AG04450 (cell line): ENCODE measurements around the gene TRIO. TPM values are rescaled to one million over a fixed set of nuclear protein-coding genes. Genes with fewer than 3 reads are reported as not detected.
A peak's percentile ranks its signal among the peaks of the same experiment; 100 is the strongest.

Source experiments
- CTCF ChIA-PET: fragments of 300-600, 350-600 bp; formaldehyde crosslinking; extraction: SDS; loops from one replicate; lab custom pipeline; 2022; ENCODE audit warnings: antibody characterized with exemption, inconsistent platforms; lab: Charles Lee
- POLR2A ChIA-PET: fragments of 350-600 bp; formaldehyde crosslinking; extraction: SDS; loops from one replicate; lab custom pipeline; 2021; ENCODE audit warnings: antibody characterized with exemption, inconsistent platforms; lab: Yijun Ruan, JAX
- DNase-seq: peaks from one replicate; pipeline ENCODE4 v3.0.0-alpha.2; 2011; ENCODE audit warnings: low read depth, low spot score
- H3K27ac ChIP-seq: one replicate; pipeline ENCODE4 v1.5.1; 2012; ENCODE audit warnings: low read depth, low read length, control low read depth
- H3K27me3 ChIP-seq: one replicate; pipeline ENCODE4 v1.6.0; 2012; ENCODE audit warnings: low read length; ENCODE audit not compliant: control insufficient read depth, insufficient read depth
- H3K4me3 ChIP-seq: 2 replicates; pipeline ENCODE4 v1.5.1; 2011; ENCODE audit warnings: mild to moderate bottlenecking, low read depth, low read length, control low read depth
- H3K9me3 ChIP-seq: 2 replicates; pipeline ENCODE4 v1.5.1; 2012; ENCODE audit warnings: low read length; ENCODE audit not compliant: control insufficient read depth, insufficient read depth
- CTCF ChIP-seq: IDR thresholded peaks from 2 replicates; pipeline ENCODE4 v1.5.1; 2011; ENCODE audit warnings: low read depth, low read length, control low read depth, inconsistent platforms
- polyA plus RNA-seq: library from polyadenylated mRNA; depleted of rRNA; stranded (reverse); fragments of >200 nt; gene quantifications from 2 replicates; pipeline ENCODE4 v1.2.3, GENCODE V29; 2011

The TRIO gene
- polyA plus RNA-seq, 1 experiment = 268 TPM

- Histone ChIP-seq H3K4me3 (no peak overlapping the region), H3K27ac (peak overlapping the region; percentile 80), H3K27me3 (no peaks in the 10 kb centered on the region), H3K9me3 (peaks cover 2% of the 10 kb centered on the region; the same call in 1 of the 2 replicates)
- ChIA-PET POLR2A (interaction anchor here (0.6 to 2.2 kb wide), 9 partner anchors 11 to 128 kb away, joined by 3 to 9 read pairs (median 4); partner anchors contain the start of gene TRIO), CTCF (interaction anchor here (1.3 kb wide), 1 partner anchor 15 kb away, joined by 4 read pairs; no protein-coding TSS in a partner anchor)
- DNase-seq = no peak
- no peak for TF ChIP-seq CTCF
These were observed 35.6 kb downstream of the TRIO start for GRCh38 chr5:14178671-14179211.

GRCh38 chr5:14179446-14179845, 36.3 kb downstream of the TRIO start:
- Histone ChIP-seq H3K9me3 (peaks cover 2% of the 10 kb centered on the region; the same call in 1 of the 2 replicates), H3K4me3 (no peak overlapping the region), H3K27ac (peak overlapping the region; percentile 41), H3K27me3 (no peaks in the 10 kb centered on the region)
- TF ChIP-seq CTCF = no peak
- ChIA-PET POLR2A (interaction anchor here (0.6 to 2.2 kb wide), 8 partner anchors 11 to 81 kb away, joined by 3 to 9 read pairs (median 4); partner anchors contain the start of gene TRIO), CTCF (interaction anchor here (0.7 to 1.3 kb wide), 4 partner anchors 9 to 202 kb away, joined by 3 to 4 read pairs (median 4); no protein-coding TSS in a partner anchor)
- no peak for DNase-seq

- no peak for TF ChIP-seq CTCF
- no peak overlapping the region for H3K27ac ChIP-seq
- H3K9me3 ChIP-seq = peaks cover 2% of the 10 kb centered on the region; the same call in 1 of the 2 replicates
- ChIA-PET POLR2A (interaction anchor here (0.6 to 2.2 kb wide), 5 partner anchors 10 to 191 kb away, joined by 3 to 4 read pairs (median 4); no protein-coding TSS in a partner anchor), CTCF (interaction anchor here (0.7 to 1.4 kb wide), 5 partner anchors 10 to 203 kb away, joined by 3 to 6 read pairs (median 3); no protein-coding TSS in a partner anchor)
- no peak for DNase-seq
- no peak overlapping the region for H3K4me3 ChIP-seq
- H3K27me3 ChIP-seq = no peaks in the 10 kb centered on the region
These were observed 37.3 kb downstream of the TRIO start for GRCh38 chr5:14180437-14180836.

GRCh38 chr5:14181299-14181968, 38.3 kb downstream of the TRIO start:
- H3K9me3 ChIP-seq = peaks cover under 1% of the 10 kb centered on the region; the same call in 1 of the 2 replicates
- no peak overlapping the region for H3K27ac ChIP-seq
- no peak overlapping the region for H3K4me3 ChIP-seq
- TF ChIP-seq CTCF = no peak
- no peaks in the 10 kb centered on the region for H3K27me3 ChIP-seq
- no peak for DNase-seq
- POLR2A ChIA-PET = interaction anchor here (1.0 kb wide), 1 partner anchor 26 kb away, joined by 3 read pairs; no protein-coding TSS in a partner anchor
- CTCF ChIA-PET = interaction anchor here (1.2 to 1.4 kb wide), 2 partner anchors 89 to 204 kb away, joined by 3 to 6 read pairs; no protein-coding TSS in a partner anchor
